ENCODE data around the gene FBXO40. TPM values are rescaled to one million over a fixed set of nuclear protein-coding genes. Genes with fewer than 3 reads are reported as not detected.
A peak's percentile ranks its signal among the peaks of the same experiment; 100 is the strongest.

Gene FBXO40
- total RNA-seq, 1 donor from 2014 or later: not detected

GRCh38 chr3:121660356-121661171, 67.4 kb downstream of the FBXO40 start, which contains the start of gene HCLS1:
Gene HCLS1 (minus strand): TSS chr3:121660903. CDS start chr3:121658347, 2,556 bp downstream.
- Histone ChIP-seq H3K9me3 (no peaks in the 10 kb centered on the region), H3K36me3 (peaks cover 0 to 25% of the 10 kb centered on the region in 2 donors), H3K27me3 (no peaks in the 10 kb centered on the region), H3K4me3 (peak within 1 kb of the TSS; percentile 14 to 23), H3K27ac (peak within 1 kb of the TSS; percentile 43), H3K4me1 (peaks cover 13% of the 10 kb centered on the region)
- no peak for DNase-seq (ENCODE audit: extremely low spot score in 2 of 2)
- TF ChIP-seq POLR2AphosphoS5 (IDR thresholded peaks at IDR 0.05; ENCODE audit: insufficient read depth in 1 of 2, low read depth in 1 of 2) (peak in 1 of 2 donors; percentile 59), POLR2A (IDR thresholded peaks at IDR 0.05) (peak in 1 of 2 donors; percentile 49)
- TF ChIP-seq, protein P1, sequence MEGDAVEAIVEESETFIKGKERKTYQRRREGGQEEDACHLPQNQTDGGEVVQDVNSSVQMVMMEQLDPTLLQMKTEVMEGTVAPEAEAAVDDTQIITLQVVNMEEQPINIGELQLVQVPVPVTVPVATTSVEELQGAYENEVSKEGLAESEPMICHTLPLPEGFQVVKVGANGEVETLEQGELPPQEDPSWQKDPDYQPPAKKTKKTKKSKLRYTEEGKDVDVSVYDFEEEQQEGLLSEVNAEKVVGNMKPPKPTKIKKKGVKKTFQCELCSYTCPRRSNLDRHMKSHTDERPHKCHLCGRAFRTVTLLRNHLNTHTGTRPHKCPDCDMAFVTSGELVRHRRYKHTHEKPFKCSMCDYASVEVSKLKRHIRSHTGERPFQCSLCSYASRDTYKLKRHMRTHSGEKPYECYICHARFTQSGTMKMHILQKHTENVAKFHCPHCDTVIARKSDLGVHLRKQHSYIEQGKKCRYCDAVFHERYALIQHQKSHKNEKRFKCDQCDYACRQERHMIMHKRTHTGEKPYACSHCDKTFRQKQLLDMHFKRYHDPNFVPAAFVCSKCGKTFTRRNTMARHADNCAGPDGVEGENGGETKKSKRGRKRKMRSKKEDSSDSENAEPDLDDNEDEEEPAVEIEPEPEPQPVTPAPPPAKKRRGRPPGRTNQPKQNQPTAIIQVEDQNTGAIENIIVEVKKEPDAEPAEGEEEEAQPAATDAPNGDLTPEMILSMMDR (IDR thresholded peaks at IDR 0.05): no peak
- intact Hi-C loops (cut with DNase I): no loop called here

- H3K27ac ChIP-seq: peak overlapping the region; percentile 43
Measured at GRCh38 chr3:121661376-121661775, 68.2 kb downstream of the FBXO40 start.

DNA sequence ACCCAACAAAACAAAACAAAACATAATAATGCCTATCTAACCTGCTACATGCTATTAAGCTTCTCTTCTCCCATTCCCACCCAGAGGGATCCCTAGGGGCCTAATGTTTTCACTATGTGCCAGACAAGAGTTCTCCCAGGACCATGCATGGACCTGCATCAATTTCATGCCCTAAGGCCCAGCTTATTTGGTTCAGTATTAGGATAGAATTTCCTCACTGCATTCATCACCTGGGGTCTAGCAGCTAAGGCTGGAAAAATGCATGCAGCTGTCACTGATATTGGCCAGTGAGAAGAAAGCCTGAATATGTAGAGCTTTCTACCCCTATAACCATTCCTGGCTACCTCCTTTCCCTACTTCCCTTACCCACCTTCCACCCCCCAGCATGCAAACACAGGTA, 69.6 kb downstream of the FBXO40 start:
- TF ChIP-seq, protein P1 (IDR thresholded peaks at IDR 0.05): no peak
- TF ChIP-seq POLR2A (IDR thresholded peaks at IDR 0.05): no peak
- no peak for TF ChIP-seq POLR2AphosphoS5 (IDR thresholded peaks at IDR 0.05; ENCODE audit: insufficient read depth in 1 of 2, low read depth in 1 of 2)
- Histone ChIP-seq H3K4me1 (peaks cover 13% of the 10 kb centered on the region), H3K4me3 (no peak overlapping the region), H3K9me3 (no peaks in the 10 kb centered on the region), H3K27ac (no peak overlapping the region), H3K36me3 (peaks cover 0 to 46% of the 10 kb centered on the region in 2 donors), H3K27me3 (no peaks in the 10 kb centered on the region)
- DNase-seq (ENCODE audit: extremely low spot score in 2 of 2): no peak
- intact Hi-C loops (cut with DNase I): no loop called here

More at GRCh38 chr3:121661376-121661775, 68.2 kb downstream of the FBXO40 start:
- Histone ChIP-seq H3K36me3 (peaks cover 0 to 33% of the 10 kb centered on the region in 2 donors), H3K27me3 (no peaks in the 10 kb centered on the region), H3K4me3 (no peak overlapping the region), H3K4me1 (peaks cover 13% of the 10 kb centered on the region), H3K9me3 (no peaks in the 10 kb centered on the region)
- DNase-seq (ENCODE audit: extremely low spot score in 2 of 2): no peak
- no peak for TF ChIP-seq POLR2A (IDR thresholded peaks at IDR 0.05)
- no peak for TF ChIP-seq POLR2AphosphoS5 (IDR thresholded peaks at IDR 0.05; ENCODE audit: insufficient read depth in 1 of 2, low read depth in 1 of 2)
- TF ChIP-seq, protein P1 (IDR thresholded peaks at IDR 0.05): no peak
- intact Hi-C loops (cut with DNase I): no loop called here

DNA sequence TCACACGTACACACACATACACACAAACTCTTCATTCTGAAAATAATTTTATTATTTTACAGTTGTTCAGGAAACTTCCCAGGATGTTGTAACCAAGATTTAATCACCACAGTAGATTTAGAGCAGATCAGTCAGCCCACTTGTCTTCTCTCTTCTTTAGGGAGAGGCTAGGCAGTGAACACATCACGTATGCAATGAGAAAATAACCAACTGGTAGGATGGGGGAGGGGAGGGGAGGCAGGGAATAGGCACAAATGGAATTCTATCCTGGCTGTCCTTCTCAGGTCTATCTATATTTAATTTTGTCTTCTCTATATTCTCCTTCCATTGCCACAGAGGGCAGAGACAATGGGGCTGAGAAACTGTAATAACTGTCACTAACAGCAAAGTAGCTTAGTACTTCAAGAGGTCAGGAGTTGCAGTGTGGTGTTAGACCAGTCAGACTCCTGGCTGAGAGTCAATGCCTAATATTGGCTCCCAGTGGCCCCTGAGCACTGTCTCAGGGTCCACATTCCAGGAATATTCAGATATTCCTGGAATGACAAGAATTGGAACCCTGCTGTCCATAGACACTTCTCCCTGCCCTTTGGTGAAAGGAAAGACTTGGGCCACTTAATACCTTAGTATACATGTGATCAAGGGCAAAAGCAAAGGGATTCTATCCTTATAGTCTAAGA, 70.1 kb downstream of the FBXO40 start:
- H3K27me3 ChIP-seq: no peaks in the 10 kb centered on the region
- H3K4me1 ChIP-seq: peaks cover 13% of the 10 kb centered on the region
- peaks cover 0 to 52% of the 10 kb centered on the region in 2 donors for H3K36me3 ChIP-seq
- no peaks in the 10 kb centered on the region for H3K9me3 ChIP-seq
- H3K4me3 ChIP-seq: no peak overlapping the region
- DNase-seq (ENCODE audit: extremely low spot score in 2 of 2): no peak
- no peak overlapping the region for H3K27ac ChIP-seq
- intact Hi-C loops (cut with DNase I): no loop called here
- TF ChIP-seq, protein P1 (IDR thresholded peaks at IDR 0.05): no peak
- no peak for TF ChIP-seq POLR2AphosphoS5 (IDR thresholded peaks at IDR 0.05; ENCODE audit: insufficient read depth in 1 of 2, low read depth in 1 of 2)
- no peak for TF ChIP-seq POLR2A (IDR thresholded peaks at IDR 0.05)

Data from vagina (tissue), 2 donors.